Peyer's patch (tissue), 4 donors: ENCODE results near the gene CDH1.

Experiments
- CTCF ChIP-seq, 6 experiments: fragments of 450-650 bp in 4 of 6; fragments of 200-600 bp in 2 of 6; sonication (generic) in 1 of 6; IDR thresholded peaks; one replicate each; pipeline ENCODE4 v1.5.1; 2017 to 2019; ENCODE audit warnings: antibody characterized with exemption in 6 of 6, mild to moderate bottlenecking in 3 of 6, moderate library complexity in 1 of 6
- POLR2A ChIP-seq, 2 donors: fragments of 450-650 bp; IDR thresholded peaks; one replicate each; pipeline ENCODE4 v1.5.1; 2017; ENCODE audit warnings: antibody characterized with exemption in 2 of 2, mild to moderate bottlenecking in 2 of 2, moderate library complexity in 2 of 2

GRCh38 chr16:68762996-68763756 lies 26.1 kb downstream of the CDH1 start:
- no peak for TF ChIP-seq CTCF (IDR thresholded peaks at IDR 0.05)
- TF ChIP-seq POLR2A (IDR thresholded peaks at IDR 0.05), result no peak
